SHP77 treated with DMSO at 0.1 percent for 48 hours (cell line): ENCODE data around the gene MYLK3.
"Not testable (repeated sequence)": the region's sequence is repeated elsewhere in the genome, so short reads cannot be mapped to it uniquely, and the experiment has no call there.

Experiments used
- DNase-seq: peaks from one replicate; lab custom pipeline; 2025; lab: John Stamatoyannopoulos, UW

The MYLK3 gene

DNA sequence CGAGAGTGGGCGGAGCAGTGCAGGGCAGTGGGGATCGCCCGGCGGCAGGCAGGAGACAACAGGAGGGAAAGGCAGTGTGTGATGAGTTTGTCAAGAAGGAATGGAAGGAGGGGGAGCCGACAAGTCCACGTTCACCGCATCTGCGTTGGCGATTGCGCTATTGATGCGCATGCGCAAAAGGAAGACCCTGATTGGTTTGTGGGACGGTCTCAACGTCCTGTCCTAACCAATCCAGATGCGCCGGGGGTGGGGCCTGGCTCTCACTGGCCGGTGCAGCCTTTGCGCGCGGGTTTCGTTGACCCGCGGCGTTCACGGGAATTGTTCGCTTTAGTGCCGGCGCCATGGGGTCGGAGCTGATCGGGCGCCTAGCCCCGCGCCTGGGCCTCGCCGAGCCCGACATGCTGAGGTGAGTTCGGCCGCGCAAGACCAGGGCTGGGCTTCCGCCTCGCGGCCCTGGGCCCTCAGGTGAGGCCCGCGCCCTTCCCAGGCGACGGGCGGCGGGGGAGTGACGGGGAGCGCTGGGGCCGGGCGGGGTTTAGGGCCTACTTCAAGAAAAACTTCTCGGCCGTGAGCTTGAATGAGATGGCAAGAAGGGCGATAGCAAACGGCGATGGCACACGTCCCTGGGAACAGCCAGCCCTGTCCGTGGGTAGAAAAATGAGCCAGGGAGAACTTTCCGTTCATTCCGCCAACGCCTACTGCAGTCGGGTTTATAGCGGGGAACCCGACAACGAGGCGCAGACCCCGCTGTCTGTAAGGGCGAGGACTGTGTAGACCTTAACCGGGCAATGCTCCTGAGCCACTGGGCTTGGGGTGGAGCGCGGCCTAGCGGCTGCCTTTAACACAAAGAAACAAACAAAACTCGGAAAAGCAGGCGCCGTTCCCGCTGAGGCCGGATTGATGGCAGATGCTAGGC, 58.5 kb downstream of the MYLK3 start, which contains the start of gene ORC6:
Gene ORC6, plus strand, starts transcription at position 295 of the 916 bp plus-strand sequence. Its CDS starts 47 bp downstream, at position 342.
- peak; percentile 99 for DNase-seq

- DNase-seq: peak; percentile 99
Observed at GRCh38 chr16:46688654-46689364, 59.3 kb downstream of the MYLK3 start, which contains the start of gene VPS35. VPS35 (minus strand) TSS chr16:46689178; CDS start chr16:46689133, 45 bp downstream.

DNA sequence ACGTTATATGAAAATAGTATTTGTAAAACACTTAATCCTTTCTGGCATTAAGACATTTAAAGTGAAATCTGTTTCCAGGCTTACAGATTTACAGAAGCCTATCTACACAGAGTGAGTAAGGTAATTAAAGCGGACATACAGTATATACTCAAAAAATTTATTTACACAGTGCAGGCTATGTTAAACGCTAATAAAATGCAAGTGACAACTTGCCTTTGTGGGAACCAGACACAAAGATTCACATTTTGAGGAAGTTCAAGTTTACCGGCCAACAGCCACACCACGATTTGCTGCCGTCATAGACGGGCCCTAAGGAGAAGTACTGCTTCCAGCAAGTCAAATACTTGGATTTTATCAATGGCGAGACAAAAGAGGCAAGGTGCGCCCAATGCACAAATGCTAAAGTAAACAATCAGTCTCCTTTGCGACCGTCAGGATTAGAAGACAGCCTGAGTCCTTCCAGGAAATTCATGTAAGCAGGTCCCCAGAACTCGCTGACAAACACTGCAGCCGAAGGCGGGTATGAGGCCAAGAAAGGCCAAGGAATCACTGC, 60.0 kb downstream of the MYLK3 start:
- peak; percentile 46 for DNase-seq

DNA sequence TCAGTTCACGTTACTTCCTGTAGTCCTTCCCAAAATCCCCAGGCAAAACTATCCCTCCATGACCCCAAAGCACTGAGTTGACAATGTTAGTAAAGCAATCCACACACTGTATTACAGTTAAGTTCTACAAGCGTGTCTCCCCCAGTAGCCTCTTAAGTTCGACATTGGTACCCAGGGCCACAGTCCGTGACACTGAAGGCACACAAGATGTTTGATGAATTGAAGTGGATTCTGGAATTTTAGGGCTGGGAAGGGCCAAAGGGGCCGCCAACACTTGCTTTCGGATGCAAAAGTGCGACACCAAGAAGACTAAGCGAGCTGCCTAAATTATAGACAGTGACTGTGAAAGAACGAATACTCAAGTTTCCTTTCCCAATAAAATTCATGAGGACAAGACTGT, 60.7 kb downstream of the MYLK3 start:
- DNase-seq: no peak

DNA sequence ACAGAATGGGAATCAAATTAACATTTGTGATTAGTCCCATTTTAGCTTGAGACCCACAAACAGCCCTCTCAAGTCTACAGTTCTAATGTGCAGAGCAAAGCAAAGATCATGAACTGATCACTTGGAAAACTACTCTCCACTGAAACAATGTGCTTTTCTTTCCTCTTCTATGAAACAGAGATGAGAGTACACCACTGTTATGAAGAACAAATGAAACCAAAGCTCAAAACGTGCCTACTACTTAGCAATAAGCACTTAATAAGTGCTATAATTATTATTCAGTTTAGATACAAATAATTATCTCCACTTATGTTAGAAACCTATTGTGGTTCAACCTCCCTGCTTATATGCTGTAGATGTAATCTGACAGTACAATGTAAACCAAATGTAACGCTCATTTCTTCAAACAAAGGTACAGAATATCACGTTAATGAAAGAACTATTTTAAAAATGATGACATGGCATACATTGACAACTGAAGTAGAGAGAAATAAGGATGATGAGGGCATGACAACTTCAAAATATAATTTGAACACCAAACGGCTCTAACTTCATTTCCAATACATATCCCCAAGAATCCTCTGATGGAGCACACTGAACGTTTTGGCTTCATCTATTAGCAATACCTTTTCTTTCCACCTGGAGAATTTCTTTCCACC, 61.2 kb downstream of the MYLK3 start:
- DNase-seq: no peak

DNA sequence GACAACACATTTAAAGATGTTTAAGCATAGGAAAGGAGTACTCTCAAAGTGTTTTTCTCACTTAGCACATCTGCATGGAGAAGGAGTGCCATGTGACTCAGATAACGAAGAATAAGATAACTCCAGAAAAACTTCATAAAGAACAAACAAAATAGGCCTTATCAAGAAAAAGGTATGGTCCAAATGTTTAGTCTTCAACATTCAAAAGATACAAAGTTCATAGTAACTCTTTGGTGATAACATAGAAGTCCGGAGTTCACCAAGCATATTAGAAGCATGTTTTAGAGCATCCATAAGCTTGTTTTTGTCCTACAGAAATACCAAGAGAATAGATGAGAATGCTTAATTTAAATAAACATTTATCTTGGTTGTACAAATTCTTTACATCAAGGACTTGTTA, 66.3 kb downstream of the MYLK3 start:
- not testable (repeated sequence) for DNase-seq

DNA sequence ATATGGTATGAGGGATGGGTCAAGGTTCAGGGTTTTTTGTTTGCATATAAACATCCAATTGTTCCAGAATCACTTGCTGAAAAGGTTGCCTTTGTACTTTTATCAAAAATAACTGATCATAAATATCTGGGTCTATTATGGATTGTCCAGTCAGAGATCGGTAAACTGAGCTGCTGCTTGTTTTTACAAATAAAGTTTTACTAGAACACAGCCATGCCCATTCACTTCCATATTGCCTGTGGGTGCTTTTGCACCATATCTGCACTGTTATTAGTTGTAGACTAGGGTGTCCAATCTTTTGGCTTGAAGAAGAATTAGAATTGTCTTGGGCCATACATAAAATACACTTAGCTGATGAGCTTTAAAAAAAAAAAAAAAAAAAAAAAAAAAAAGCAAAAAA, 70.2 kb downstream of the MYLK3 start:
- DNase-seq: not testable (repeated sequence)

- peak; percentile 75 for DNase-seq
Observed at GRCh38 chr16:46673320-46674013, 74.7 kb downstream of the MYLK3 start.

GRCh38 chr16:46662123-46662522, 86.0 kb downstream of the MYLK3 start:
- no peak for DNase-seq

DNA sequence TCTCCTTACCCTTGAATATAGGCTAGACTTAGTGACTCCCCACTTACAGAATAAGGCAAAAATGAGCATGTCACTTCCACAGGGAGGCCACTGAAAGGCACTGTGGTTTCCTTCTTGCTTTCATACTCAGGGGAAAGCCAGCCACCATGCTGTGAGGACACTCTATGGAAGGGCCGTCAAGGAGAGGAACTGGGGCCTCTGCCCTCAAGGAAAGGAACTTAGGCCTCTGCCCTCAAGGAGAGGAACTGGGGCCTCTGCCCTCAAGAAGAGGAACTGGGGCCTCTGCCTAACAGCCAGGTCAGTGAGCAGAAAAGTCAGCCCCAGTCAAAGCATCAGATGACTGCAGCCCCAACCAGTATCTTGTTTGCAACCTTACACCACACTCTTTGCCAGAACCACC, 89.2 kb downstream of the MYLK3 start:
- no peak for DNase-seq
